ENCODE measurements around the gene TMED7.

The TMED7 gene

DNA sequence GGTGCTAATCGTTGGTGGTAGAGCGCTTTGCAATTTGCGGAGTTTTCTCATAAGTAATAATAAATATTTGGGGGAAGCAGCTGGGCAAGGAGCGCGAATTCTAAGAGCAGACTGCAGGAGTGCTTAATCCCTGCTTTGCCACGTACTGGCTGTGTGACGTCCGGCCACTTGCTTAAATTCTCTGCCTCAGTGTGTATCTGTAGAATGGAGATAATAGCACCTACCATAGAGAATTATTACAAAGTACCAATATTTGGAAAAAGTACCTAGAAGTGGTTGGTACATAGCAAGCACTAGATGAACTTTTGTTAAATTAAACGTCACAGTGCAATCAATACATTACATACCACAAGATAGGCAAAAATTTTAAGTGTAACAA, 598 bp upstream of the TMED7 start:
- DNase-seq, result no peak

GRCh38 chr5:115624994-115625393, 842 bp downstream of the TMED7 start:
- no peak for DNase-seq

GRCh38 chr5:115623658-115624057, 2.2 kb downstream of the TMED7 start:
- DNase-seq, result no peak

GRCh38 chr5:115621365-115621900, 4.4 kb downstream of the TMED7 start:
- no peak for DNase-seq

- no peak for DNase-seq
These were observed 8.9 kb downstream of the TMED7 start for GRCh38 chr5:115616892-115617291.

DNA sequence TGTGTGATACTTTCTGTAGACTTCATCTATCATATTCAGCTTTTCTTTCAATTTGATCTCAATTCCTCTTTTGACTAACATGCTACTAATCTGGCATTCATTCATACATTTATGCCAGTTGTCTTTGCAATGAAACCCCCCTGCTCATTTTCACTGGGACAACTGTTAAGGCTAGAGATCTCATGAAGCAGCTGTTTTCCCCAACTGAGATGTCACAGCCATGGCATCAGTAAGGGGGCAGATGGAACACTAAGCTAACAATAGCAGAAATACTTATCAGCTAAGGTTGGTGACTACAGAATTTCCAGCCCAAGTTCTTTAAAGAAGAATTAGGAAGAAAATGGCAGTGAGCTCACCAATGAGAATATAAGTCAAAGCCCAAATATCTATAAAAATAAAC, 9.4 kb downstream of the TMED7 start:
- no peak for DNase-seq

DNA sequence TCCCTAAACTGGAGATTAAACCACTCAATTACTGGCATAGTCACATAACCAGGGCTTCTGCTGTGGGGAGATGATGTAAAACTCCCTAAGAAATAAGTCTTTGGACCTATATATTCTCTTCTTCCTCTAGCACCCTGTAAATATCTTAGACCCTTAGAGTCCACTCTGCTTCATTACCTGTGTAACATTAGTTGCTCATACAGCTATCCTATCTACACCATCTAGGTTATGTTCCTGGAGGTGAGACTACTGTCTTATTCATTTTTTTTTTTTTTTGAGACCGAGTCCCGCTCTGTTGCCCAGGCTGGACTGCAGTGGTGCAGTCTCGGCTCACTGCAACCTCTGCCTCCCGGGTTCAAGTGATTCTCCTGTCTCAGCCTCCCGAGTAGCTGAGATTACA, 14.0 kb downstream of the TMED7 start:
- DNase-seq, result no peak

GRCh38 chr5:115607935-115608334, 17.9 kb downstream of the TMED7 start:
- DNase-seq, result no peak

DNA sequence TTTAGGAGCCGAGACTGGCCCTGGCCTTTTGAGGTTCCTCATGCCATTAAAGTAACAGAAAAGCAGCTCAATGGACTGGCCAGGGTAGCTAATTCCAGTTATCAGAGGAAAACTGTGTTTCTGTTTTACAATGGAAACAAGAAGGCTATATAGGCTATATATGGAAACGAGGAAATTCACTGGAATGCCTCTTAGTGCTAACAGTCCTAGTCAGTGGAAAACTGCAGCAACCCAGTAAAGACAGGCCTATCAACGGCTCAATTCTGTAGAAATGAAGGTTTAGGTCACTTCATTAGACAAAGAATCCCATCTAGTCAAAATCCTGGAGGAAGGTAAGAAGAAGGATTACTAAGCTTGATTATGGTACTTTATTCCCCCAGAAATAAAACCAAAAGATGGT, 20.4 kb downstream of the TMED7 start:
- DNase-seq, result no peak

DNA sequence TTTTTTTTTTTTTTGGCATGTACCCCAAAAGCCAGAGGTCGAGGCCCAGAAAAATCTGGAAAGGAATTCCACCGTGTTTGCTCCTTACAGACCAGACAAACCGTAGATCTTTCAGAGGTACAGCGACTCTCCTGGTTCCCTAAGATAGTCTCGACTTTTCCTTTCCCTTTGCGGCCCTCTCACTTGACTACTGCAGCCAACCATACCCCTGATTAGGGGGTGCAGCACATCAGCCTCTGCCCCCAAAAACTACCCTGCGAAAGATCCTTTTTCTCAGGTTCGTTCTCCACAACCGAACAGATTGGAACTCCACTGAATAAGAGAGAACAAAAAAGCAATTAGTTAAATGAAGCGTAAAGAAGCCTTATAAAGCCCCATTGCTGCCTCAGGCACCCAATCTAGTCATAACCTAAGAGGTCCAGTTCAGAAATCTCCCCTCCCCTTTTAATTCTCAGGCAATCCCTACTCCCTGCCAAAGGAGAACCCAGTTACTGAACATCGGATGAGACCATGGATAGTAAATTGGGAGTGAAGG, 23.2 kb downstream of the TMED7 start:
- no peak for DNase-seq

- DNase-seq, result peak; percentile 83
These were observed 23.9 kb downstream of the TMED7 start, which contains the start of gene TICAM2 for GRCh38 chr5:115601701-115602590. Gene TICAM2, minus strand, starts transcription at chr5:115602479. Its CDS starts 21,223 bp downstream, at chr5:115581256.

DNA sequence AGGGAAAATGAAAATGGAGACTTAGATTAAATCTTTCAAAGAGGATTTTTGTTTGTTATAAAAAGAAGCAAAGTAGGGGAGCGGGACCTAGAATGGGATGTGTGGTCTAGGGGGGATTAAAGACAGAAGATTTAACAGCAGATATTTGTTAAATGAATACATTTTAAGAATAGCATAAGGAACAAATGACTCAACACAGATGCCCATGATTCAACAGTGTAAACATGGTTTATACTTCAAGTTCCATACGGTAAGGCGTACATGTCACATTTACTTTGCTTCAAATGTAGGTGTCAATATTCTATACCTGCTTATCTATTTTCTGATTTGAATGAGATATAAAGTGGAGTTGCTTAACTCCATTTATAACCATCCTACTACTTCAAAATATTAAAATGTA, 25.1 kb downstream of the TMED7 start:
- DNase-seq, result no peak

- DNase-seq, result no peak
These were observed 25.9 kb downstream of the TMED7 start for GRCh38 chr5:115599924-115600323.

- DNase-seq, result peak; percentile 39
These were observed 26.3 kb downstream of the TMED7 start for GRCh38 chr5:115599502-115599901.

DNA sequence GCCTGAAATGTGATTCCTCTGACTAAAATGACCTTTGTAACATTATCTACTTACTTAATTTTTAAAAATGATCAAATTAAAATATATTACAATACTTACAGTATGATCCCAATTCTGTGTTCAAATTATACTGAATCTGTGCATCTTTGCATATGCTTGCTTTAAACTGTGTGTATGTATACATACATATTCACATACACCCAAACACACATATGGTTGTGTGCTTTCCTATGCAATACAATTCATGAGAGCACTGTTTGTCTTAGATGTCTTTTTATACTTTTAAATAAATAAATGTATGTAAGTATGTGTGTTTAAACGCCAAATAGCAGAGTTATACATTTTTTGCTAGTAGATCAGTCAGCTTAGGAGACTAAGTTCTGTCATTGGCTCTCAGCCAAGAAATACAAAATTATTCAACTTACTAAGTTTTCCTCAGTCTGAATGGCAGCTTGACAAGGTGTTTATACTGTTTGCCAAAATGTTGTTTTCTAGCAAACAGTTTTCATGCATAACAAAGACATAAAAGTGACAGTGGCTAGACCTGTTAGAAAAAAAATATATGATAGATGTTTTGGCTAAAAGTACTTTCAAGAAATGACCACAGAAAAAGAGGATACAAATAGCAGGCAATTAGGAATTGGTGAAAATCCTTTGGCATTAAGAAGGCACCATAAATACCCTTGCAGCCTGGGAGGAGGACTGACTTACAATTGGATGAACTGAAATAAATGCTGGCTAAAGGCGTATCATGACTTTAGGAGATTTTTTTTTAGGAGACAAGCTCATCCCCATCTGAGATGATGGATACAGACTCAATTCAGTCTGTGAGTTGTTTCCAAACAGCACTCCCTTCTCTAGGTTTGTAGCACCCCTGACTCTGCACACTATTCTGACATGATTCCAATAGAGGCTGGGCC, 31.4 kb downstream of the TMED7 start:
- no peak for DNase-seq

DNA sequence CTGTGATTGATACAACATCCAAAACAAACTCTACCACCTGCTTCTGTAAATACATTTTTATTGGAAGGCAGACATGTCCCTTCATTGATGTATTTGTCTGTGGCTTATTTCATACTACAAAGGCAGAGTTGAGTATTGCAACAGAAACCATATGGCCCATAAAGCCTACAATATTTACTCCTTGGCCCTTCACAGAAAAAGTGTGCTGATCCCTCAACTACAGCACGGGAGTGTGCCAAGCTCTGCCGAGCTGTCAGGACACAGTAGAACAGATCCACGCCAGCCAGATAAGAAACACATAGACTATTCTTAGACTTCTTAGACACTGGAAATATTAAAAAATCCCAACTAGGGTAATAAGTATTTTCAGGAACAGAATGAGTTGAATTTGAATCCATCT, 36.8 kb downstream of the TMED7 start:
- no peak for DNase-seq

GRCh38 chr5:115588640-115589039, 37.2 kb downstream of the TMED7 start:
- no peak for DNase-seq

- DNase-seq, result peak; percentile 28
These were observed 39.2 kb downstream of the TMED7 start for GRCh38 chr5:115586525-115587146.

DNA sequence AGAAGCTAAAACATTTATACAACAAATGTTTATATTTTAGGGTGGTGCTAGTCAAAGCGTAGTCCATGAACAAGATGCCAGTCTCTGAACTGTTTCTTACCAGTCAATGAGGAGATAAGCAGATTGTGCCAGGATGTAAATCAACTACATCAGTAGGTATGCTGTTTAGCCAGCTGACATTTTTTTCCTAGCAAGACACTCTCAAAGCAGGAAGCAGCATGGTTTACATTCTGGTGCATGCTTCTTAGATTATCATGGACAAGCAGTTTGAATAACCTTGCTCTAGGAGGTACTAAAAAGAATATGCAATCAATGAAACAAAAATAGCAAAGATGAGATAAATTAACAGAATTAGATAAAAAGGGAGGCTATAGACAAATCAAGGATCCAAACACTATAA, 40.6 kb downstream of the TMED7 start:
- DNase-seq, result no peak

DNA sequence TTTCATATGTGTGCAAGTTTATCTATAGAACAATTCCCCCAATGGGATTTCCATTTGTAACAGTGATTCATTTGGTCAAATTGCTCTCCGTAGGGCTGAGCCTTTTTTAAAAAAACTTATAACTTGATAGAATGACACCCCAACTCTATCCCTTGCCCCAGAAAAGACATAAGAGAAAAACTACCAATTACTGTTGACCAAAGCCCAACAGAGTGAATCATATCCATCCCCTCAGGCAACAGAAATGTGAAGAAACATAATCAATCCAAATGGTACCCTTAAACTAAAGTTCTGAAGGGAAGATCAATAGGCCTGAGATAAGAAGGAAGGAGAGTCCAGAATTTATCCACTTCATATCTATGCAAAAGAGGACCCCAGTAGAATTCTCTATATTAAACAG, 41.3 kb downstream of the TMED7 start:
- no peak for DNase-seq

DNA sequence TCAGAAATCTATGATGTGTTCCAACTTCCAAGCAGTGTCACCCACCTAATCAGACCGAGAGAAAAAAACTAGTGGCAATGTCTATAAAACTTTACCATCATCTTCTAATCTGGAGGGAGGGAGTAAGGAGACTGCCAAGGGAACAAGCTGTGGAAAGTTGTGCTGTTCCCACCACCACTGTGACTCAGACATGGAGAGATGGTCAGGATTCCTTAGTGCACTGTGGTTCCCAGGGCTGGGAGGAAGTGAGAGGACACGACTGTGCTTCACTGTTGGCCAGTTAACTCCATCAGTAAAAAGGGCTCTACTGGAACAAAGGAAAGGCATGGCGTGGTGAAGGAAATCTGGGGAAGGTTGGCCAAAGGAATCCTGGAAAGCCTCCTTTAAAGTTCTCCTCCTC, 42.4 kb downstream of the TMED7 start:
- DNase-seq, result no peak

DNA sequence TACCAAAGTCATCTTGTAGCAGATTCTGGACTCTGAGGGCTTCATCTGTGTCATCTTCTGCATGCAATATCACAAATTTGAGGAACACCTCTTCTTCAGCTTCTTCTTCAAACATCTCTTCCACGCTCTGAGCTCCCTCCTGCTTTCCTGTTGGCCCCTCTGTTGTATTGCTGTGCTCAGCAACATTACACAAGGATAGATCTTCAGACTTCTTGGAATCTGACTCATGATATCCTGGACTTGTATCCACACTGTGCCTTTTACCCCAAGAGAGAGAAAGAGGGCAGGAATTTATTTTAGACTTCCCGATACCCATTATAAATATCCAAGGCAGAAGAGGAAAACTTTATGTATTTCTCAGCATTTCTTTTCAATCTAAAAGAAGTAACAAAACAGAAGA, 44.9 kb downstream of the TMED7 start:
- no peak for DNase-seq

GRCh38 chr5:115579747-115580173, 46.1 kb downstream of the TMED7 start:
- DNase-seq, result peak; percentile 23
